Measurements from ENCODE around the gene PPP1R2C.
A peak's percentile ranks its signal among the peaks of the same experiment; 100 is the strongest.

The PPP1R2C gene

DNA sequence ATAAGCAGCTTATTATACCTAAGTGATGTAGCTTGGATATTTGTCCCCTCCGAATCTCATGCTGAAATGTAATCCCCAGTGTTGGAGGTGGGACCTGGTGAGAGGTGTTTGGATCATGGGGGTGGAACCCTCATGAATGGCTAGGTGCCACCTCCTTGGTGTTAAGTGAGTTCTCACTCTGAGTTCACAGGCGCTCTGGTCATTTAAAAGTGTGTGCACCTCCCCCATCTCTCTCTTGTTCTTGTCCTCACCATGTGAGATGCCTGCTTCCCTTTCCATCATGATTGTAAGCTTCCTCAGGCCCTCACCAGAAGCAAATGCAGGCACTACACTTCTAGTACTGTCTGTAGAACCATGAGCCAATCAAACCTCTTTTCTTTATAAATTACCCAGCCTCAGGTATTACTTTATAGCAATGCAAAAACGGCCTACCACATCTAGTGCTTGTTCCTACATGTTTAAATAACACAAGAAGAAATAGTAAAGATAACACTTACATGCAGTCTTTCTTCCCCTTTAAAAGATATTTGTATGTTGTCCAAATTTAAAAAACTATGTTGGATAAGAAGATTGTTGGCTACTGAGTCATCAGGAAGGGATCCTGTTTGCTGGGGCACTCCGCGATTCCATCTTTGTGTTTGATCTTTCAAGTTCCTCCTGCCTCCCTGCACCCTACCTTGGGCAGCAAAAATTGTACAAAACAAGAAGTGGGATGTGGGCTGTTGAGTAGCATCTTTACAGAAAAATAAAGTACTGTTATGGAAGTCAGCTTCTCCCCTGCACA lies 29.7 kb downstream of the PPP1R2C start:
- DNase-seq (ENCODE audit: low spot score): peak; percentile 45

DNA sequence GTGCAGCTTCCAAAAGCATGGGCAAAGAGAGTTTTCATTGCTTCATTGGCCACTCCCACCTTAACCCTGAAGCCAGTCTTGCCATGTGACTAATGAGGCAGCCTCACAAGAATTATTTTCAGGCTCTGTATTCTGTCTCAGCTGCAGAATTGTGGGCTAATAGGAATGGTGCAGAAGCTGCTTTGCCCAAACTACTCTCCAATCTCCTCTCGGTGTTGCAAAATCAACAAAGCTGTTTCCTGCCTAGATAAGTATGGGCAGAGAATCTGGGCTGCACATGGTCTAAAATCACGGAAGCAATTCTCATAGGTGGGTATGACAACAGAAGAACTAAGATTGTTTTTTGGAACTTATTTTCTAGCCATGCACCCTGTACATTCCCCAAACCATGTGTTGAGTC lies 31.4 kb downstream of the PPP1R2C start:
- no peak for DNase-seq (ENCODE audit: low spot score)

DNA sequence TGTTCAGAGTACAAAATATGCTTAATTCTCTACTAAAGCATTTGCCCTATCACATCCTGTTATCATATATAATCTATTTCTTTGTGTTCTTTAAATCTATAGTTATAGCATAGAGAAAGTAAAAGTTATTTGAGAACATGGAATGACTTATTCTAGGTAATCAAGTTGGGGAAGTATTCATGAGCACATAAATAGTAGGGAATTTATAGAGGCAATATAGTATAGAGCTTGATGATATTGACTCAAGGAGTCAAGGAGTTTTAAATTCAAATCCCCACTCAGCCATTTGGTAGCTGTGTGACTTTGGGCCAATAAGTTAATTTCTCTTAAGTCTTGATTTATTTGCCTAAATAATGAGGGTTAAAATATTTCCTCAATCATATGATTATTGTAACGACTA lies 37.5 kb downstream of the PPP1R2C start:
- DNase-seq (ENCODE audit: low spot score): no peak

DNA sequence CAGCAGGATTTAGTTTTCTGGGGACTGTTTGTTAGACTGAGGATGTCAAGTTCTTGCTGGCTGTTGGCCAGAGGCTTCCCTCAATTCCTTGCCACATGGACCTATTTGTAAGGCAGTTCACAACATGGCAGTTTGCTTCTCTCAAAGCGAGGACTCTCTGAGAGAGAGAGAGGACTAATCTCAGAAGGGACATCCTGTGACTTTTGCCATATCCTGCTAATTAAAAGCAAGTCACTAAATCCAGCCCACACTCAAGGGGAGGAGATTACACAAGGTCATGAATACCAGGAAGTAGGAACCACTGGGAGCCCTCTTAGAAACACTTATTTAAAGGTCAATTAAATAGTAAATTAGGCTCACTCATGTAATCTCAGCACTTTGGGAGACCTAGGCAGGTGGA lies 38.2 kb downstream of the PPP1R2C start:
- no peak for DNase-seq (ENCODE audit: low spot score)

DNA sequence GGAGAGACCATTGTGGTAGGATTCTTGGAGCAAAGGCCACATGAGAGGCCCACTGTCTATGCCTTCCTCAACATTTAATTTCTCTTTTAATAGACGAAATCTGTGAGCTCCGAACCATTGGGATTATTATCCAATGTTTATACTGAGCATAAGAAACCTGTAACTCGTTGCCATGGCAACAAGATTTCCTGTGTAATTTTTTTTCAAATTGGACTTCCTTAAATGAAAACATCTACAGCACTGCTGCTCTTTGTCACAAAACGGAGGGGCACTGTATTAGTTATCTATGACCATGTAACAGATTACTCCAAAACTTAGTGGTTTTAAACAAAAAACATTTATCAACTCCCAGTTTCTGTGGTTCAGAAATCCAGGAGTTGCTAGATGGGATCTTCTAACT lies 38.7 kb downstream of the PPP1R2C start:
- DNase-seq (ENCODE audit: low spot score): no peak

DNA sequence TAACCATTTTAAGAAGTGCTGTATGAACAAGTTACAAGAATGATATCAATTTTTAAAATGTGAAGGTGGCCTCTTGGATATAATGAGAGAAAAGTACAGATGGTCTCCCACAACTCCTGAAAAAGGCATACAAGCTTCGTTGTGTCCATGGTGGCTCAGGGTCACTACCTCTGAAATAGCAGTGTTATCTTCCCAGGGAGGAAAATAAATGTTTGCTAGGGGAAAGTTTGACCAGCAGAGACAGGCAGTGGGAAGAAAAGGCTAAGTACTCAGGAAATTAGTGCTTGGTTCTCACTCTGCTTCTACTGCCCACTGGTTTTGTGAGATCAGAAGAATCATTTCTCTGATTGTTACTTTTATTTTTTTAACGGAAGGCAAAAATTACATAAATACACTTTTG lies 39.4 kb downstream of the PPP1R2C start:
- DNase-seq (ENCODE audit: low spot score): no peak

DNA sequence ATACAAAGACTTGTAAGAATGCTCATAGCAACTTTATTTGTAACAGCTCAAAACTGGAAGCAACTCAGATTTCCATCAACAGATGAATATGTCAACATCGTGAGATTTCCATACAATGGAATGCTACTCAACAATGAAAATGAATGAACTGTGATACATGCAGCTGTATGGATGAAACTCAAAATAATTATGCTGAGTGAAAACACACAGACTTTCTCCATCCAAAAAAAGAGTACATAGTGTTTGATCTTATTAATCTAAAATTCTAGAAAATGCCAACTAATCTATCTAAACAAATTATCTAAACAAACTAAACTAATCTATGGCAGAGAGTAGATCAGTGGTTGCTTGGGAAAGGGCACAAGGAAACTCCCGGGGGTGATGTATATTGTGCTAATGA lies 42.7 kb downstream of the PPP1R2C start:
- no peak for DNase-seq (ENCODE audit: low spot score)

DNA sequence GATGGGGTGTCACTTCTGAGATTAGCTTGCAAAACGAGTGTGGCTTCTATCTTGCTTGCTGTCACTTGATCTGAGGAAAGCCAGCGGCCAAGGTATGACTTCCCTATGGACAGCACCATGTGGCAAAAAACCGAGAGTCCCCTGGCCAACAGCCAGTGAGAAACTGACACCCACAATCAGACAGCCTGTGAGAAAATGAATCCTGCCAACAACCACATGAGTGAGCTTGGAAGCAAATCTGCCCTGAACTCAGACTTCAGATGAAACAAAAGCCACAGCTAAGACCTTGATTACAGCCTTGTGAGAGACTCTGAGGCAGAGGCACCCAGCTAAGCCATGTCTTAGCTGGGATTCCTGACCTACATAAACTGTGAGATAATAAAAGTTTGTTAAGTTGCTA lies 45.5 kb downstream of the PPP1R2C start:
- no peak for DNase-seq (ENCODE audit: low spot score)
